K562 (cell line): ENCODE results near the gene RBM26. TPM values are rescaled to one million over a fixed set of nuclear protein-coding genes. Genes with fewer than 3 reads are reported as not detected.

Experiments
- ATAC-seq: fragments of 200-7000 bp; cut with Tn5 transposase; 3 replicates; pipeline ENCODE4 v1.9.1; 2020; ENCODE audit warnings: moderate library complexity
- BruUV-seq: library from RNA; stranded (reverse); fragments of 400-500 nt; replicated peaks from 2 replicates; lab custom pipeline; 2021; lab: Mats Ljungman, UMichigan
- CTCF ChIA-PET: fragments of 300-600 bp; formaldehyde crosslinking; extraction: SDS; loops from one replicate; lab custom pipeline; 2021; ENCODE audit warnings: low intra/inter-chr PET ratio; lab: Yijun Ruan, JAX
- POLR2A ChIA-PET: fragments of 300-600, 350-650 bp; sonication (Branson Sonifier 250); formaldehyde crosslinking; extraction: SDS; loops from one replicate; lab custom pipeline; 2021; ENCODE audit warnings: antibody characterized with exemption, inconsistent platforms; lab: Yijun Ruan, JAX
- DNase-seq, 4 experiments: peaks; one replicate each; pipeline versions ENCODE4 v3.0.0 to v3.0.0-alpha.2; 2011 to 2018; ENCODE audit warnings: low spot score in 3 of 4, mixed read lengths in 3 of 4; ENCODE audit errors: extremely low read depth in 1 of 4
- FAIRE-seq: peaks from 2 replicates; lab custom pipeline; 2011; peaks lifted over from hg19 to GRCh38; lab: Jason Lieb, UNC
- H2AFZ ChIP-seq: 2 replicates; pipeline ENCODE4 v1.6.0; 2011; ENCODE audit warnings: low read depth, low read length, control low read depth, inconsistent platforms
- H3K27ac ChIP-seq: fragments of 200-600 bp; 3 replicates; pipeline ENCODE4 v1.8.0; 2011; ENCODE audit warnings: low read depth, mild to moderate bottlenecking, control low read depth, inconsistent platforms, low read length, moderate library complexity, mixed read lengths; ENCODE audit errors: extremely low read depth
- H3K27me3 ChIP-seq, 2 experiments: fragments of 300-600 bp in 1 of 2; 2 replicates in 1 of 2; 3 replicates in 1 of 2; pipeline versions ENCODE4 v1.6.0 to v1.8.0; 2011; ENCODE audit warnings: inconsistent platforms in 2 of 2, low read length in 2 of 2, mild to moderate bottlenecking in 1 of 2, mixed read lengths in 1 of 2, moderate library complexity in 1 of 2; ENCODE audit not compliant: control insufficient read depth in 2 of 2, insufficient read depth in 2 of 2
- H3K36me3 ChIP-seq: fragments of 300-600 bp; 3 replicates; pipeline ENCODE4 v1.8.0; 2011; ENCODE audit warnings: mild to moderate bottlenecking, low read length, inconsistent platforms; ENCODE audit not compliant: control insufficient read depth, insufficient read depth
- H3K4me1 ChIP-seq, 2 experiments: fragments of 200-600 bp in 1 of 2; replicated peaks in 1 of 2; 2 replicates in 1 of 2; 3 replicates in 1 of 2; pipeline versions ENCODE4 v1.5.1 to v1.8.0; 2011; ENCODE audit warnings: inconsistent platforms in 2 of 2, low read length in 2 of 2, mild to moderate bottlenecking in 1 of 2, mixed read lengths in 1 of 2, moderate library complexity in 1 of 2; ENCODE audit not compliant: control insufficient read depth in 2 of 2, insufficient read depth in 2 of 2
- H3K4me2 ChIP-seq: 2 replicates; pipeline ENCODE4 v1.6.1; 2011; ENCODE audit warnings: low read length, control low read depth, inconsistent platforms, mixed read lengths; ENCODE audit not compliant: insufficient read depth
- H3K4me3 ChIP-seq: fragments of 200-600 bp; sonication (generic), shearing (Covaris generic); 2 replicates; pipeline ENCODE4 v1.5.1; 2016; ENCODE audit warnings: control low read depth, inconsistent platforms
- H3K79me2 ChIP-seq: fragments of 200-600 bp; 3 replicates; pipeline ENCODE4 v1.8.0; 2011; ENCODE audit warnings: low read length, inconsistent platforms; ENCODE audit not compliant: control insufficient read depth, insufficient read depth
- H3K9ac ChIP-seq, 2 experiments: 2 replicates each; pipeline versions ENCODE4 v1.6.0 to v1.6.1; 2011; ENCODE audit warnings: low read depth in 2 of 2, low read length in 2 of 2, control low read depth in 1 of 2, inconsistent platforms in 1 of 2, mild to moderate bottlenecking in 1 of 2, mixed read lengths in 1 of 2; ENCODE audit not compliant: insufficient read depth in 1 of 2
- H3K9me1 ChIP-seq: one replicate; pipeline ENCODE4 v1.6.0; 2011; ENCODE audit warnings: inconsistent platforms, mild to moderate bottlenecking, low read length, moderate library complexity; ENCODE audit not compliant: control insufficient read depth, insufficient read depth
- H3K9me3 ChIP-seq: replicated peaks from 2 replicates; pipeline ENCODE4 v1.5.1; 2011; ENCODE audit warnings: low read depth, low read length, inconsistent platforms; ENCODE audit not compliant: control insufficient read depth, insufficient read depth
- H4K20me1 ChIP-seq: replicated peaks from 2 replicates; pipeline ENCODE4 v1.6.1; 2011; ENCODE audit warnings: low read length, inconsistent platforms, mixed read lengths; ENCODE audit not compliant: control insufficient read depth, insufficient read depth
- FOXA3 ChIP-seq, 2 experiments: fragments of 450-650 bp in 1 of 2; sonication (generic) in 1 of 2; formaldehyde crosslinking; IDR thresholded peaks in 1 of 2; conservative IDR thresholded peaks in 1 of 2; 2 replicates each; pipeline versions ENCODE4 v1.4.0 to v1.8.0; 2020 to 2022; ENCODE audit warnings: mild to moderate bottlenecking in 2 of 2, missing genetic modification reagents in 1 of 2
- FOXP1 ChIP-seq: sonication (generic); formaldehyde crosslinking; IDR thresholded peaks from 2 replicates; pipeline ENCODE4 v1.8.0; 2022; ENCODE audit warnings: mild to moderate bottlenecking, missing genetic modification reagents
- GTF2A2 ChIP-seq: IDR thresholded peaks from 2 replicates; pipeline ENCODE4 v1.6.1; 2016; ENCODE audit warnings: mild to moderate bottlenecking, missing genetic modification characterization, missing compliant biosample characterization
- HDAC6 ChIP-seq: IDR thresholded peaks from 2 replicates; pipeline ENCODE4 v1.6.1; 2012; ENCODE audit warnings: low read depth, mild to moderate bottlenecking, control low read depth, inconsistent platforms, low read length, moderate library complexity
- KLF6 ChIP-seq: fragments of 250-450 bp; sonication (Bioruptor Pico); IDR thresholded peaks from 2 replicates; pipeline ENCODE4 v1.4.0; 2020; ENCODE audit warnings: mild to moderate bottlenecking, moderate library complexity, borderline replicate concordance
- MED1 ChIP-seq: sonication (generic); formaldehyde crosslinking; IDR thresholded peaks from 2 replicates; pipeline ENCODE4 v1.8.1; 2023; ENCODE audit warnings: missing genetic modification reagents, borderline replicate concordance
- NEUROD1 ChIP-seq: fragments of 150-350 bp; IDR thresholded peaks from 2 replicates; pipeline ENCODE4 v1.6.1; 2014; ENCODE audit warnings: borderline replicate concordance, low read length, low read depth; ENCODE audit not compliant: partially characterized antibody
- SMAD3 ChIP-seq: fragments of 450-650 bp; formaldehyde crosslinking; conservative IDR thresholded peaks from 2 replicates; pipeline ENCODE4 v1.4.0; 2020; ENCODE audit warnings: mild to moderate bottlenecking
- TEAD4 ChIP-seq, 2 experiments: sonication (generic) in 1 of 2; formaldehyde crosslinking in 1 of 2; IDR thresholded peaks; 2 replicates each; pipeline versions ENCODE4 v1.6.1 to v1.8.0; 2012 to 2022; ENCODE audit warnings: borderline replicate concordance in 1 of 2, inconsistent platforms in 1 of 2, low read length in 1 of 2, mild to moderate bottlenecking in 1 of 2, missing genetic modification reagents in 1 of 2
- ZNF124 ChIP-seq: sonication (generic); formaldehyde crosslinking; IDR thresholded peaks from 2 replicates; pipeline ENCODE4 v1.8.1; 2022; ENCODE audit warnings: missing genetic modification reagents
- WGBS: fragments of 100-300 bp; shearing (Covaris generic); methylation state at CpG from one replicate; pipeline ENCODE4 v1.1.6; 2016; ENCODE audit warnings: low coverage, mixed read lengths; ENCODE audit not compliant: insufficient coverage; ENCODE audit errors: missing lambda C conversion rate; 5-methylcytosine and 5-hydroxymethylcytosine counted together
- in situ Hi-C: fragments of 300-500 bp; cut with MboI; formaldehyde crosslinking; loops from 4 replicates; pipeline ENCODE4 v1.15.0; 2018; ENCODE audit warnings: inconsistent platforms, mixed read lengths
- intact Hi-C: fragments of 100-400 bp; cut with micrococcal nuclease; formaldehyde crosslinking; loops from 2 replicates; pipeline ENCODE4 v1.14.2; 2022
- polyA plus RNA-seq, 8 experiments: library from polyadenylated mRNA; depleted of rRNA in 4 of 8; stranded (reverse) in 5 of 8; unstranded in 3 of 8; fragments of >200 nt; fragmentation: Nextera tagmentation in 2 of 8; fragmentation: Illumina TruSeq in 1 of 8; extraction: Ambion mirVana in 2 of 8; extraction: Trizol in 1 of 8; gene quantifications; 2 replicates each; pipeline versions ENCODE4 v1.2.1 to v1.2.3, GENCODE V29; 2011 to 2014; ENCODE audit warnings: inconsistent platforms in 1 of 8, missing spikeins in 1 of 8
- total RNA-seq, 7 experiments: library from RNA; depleted of rRNA in 6 of 7; stranded (reverse); fragments of >200 nt in 6 of 7; fragmentation: Illumina TruSeq in 2 of 7; extraction: Trizol in 2 of 7; gene quantifications; 2 replicates each; pipeline versions ENCODE4 v1.2.1 to v1.2.3, GENCODE V29; 2011 to 2021; ENCODE audit warnings: low replicate concordance in 1 of 7
- TF ChIP-seq, protein P1 (sequence below): fragments of 250-450 bp; sonication (Bioruptor Pico); IDR thresholded peaks from 2 replicates; pipeline ENCODE4 v1.5.0; 2021

RBM26 gene
- total and polyA plus RNA-seq, 9 of the 15 experiments (the other 6 are each of a cell fraction or from before 2014, with no cell fraction given), result 10.0 to 42.4 (median 26.4) TPM

DNA sequence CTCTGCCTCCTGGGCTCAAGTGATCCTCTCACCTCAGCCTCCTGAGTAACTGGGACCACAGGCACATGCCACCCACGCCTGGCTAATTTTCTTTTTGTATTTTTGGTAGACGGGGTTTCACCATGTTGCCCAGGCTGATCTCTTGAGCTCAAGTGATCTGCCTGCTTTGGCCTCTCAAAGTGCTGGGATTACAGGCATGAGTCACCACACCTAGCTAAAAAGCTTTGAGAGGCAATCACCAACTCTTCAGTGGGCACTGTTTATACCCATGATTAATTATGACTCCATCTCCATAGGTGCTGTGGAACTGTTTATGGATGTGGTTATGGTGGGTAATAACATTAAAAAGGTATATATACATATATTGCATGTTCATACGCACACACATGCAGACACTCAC is 7.5 kb upstream of the RBM26 start (continued):
- TF ChIP-seq FOXP1, result no peak
- no peak for TF ChIP-seq GTF2A2 (tag)
- no peak for TF ChIP-seq FOXA3 (CRISPR knock-in tag; conservative IDR thresholded peaks at IDR 0.05 in 1 of 2, IDR thresholded peaks at IDR 0.05 in 1 of 2)

DNA sequence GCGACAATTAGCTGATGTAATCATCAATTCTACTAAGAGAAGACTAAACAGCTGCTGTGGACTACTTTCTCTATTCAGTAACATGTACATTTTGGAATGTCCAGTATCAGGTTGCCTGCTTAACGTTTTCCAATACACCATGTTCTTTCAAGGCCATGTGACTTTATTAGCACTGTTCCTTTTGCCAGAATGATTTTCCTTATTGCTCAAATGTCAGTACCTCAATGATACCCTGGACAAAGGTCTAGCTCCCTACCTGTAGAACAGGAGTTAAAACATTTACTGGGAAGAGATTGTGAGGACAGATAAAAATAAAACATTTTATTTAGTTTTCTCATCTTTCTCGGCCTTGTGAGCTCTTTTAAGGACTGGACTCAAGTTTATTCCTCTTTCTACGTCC is 3.8 kb upstream of the RBM26 start:
- POLR2A ChIA-PET, result interaction anchor here (0.6 kb wide), 1 partner anchor 860 kb away, joined by 4 read pairs; no protein-coding TSS in a partner anchor
- intact Hi-C loops, result no loop called here

More for the DNA sequence above, 3.8 kb upstream of the RBM26 start:
- H3K4me3 ChIP-seq, result no peak overlapping the region
- no TSS peak for BruUV-seq
- no peaks in the 10 kb centered on the region; the same call in 2 of the 3 replicates for H3K36me3 ChIP-seq
- no peak overlapping the region for H3K9ac ChIP-seq
- no peak overlapping the region for H3K27ac ChIP-seq
- no peaks in the 10 kb centered on the region for H3K9me1 ChIP-seq
- CTCF ChIA-PET, result no interaction called here
- TF ChIP-seq MED1 (no peak), ZNF124 (no peak), SMAD3 (CRISPR knock-in tag) (no peak), TEAD4 (IDR thresholded peaks at IDR 0.05; ENCODE audit: low read length) (no peak), TEAD4 (CRISPR knock-in tag; IDR thresholded peaks at IDR 0.05; ENCODE audit: borderline replicate concordance) (no peak), NEUROD1 (no peak), HDAC6 (no peak), KLF6 (CRISPR knock-in tag) (no peak)
- TF ChIP-seq, protein P1, sequence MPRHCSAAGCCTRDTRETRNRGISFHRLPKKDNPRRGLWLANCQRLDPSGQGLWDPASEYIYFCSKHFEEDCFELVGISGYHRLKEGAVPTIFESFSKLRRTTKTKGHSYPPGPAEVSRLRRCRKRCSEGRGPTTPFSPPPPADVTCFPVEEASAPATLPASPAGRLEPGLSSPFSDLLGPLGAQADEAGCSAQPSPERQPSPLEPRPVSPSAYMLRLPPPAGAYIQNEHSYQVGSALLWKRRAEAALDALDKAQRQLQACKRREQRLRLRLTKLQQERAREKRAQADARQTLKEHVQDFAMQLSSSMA, result no peak
- FAIRE-seq, result no peak
- no peak for ATAC-seq
- H3K79me2 ChIP-seq, result peaks cover 35% of the 10 kb centered on the region
- H3K4me1 ChIP-seq, result peaks cover 0 to 2% of the 10 kb centered on the region in 2 experiments; a peak in 2 of 5 replicates
- no peaks in the 10 kb centered on the region for H3K9me3 ChIP-seq
- no peak overlapping the region for H2AFZ ChIP-seq
- 59% methylated on average over 4 of the region's 4 CpGs for WGBS
- no peaks in the 10 kb centered on the region for H3K27me3 ChIP-seq
- in situ Hi-C loops, result no loop called here
- DNase-seq, result no peak
- no peaks in the 10 kb centered on the region for H4K20me1 ChIP-seq
- no peak overlapping the region for H3K4me2 ChIP-seq
